NCI-H2107 treated with DMSO at 0.1 percent for 48 hours (cell line): ENCODE measurements around the gene CLEC7A.

Source experiments
- DNase-seq: peaks from one replicate; lab custom pipeline; 2025; ENCODE audit not compliant: unreplicated experiment; lab: John Stamatoyannopoulos, UW

Gene CLEC7A

GRCh38 chr12:10095971-10096370, 34.0 kb downstream of the CLEC7A start:
- DNase-seq, result no peak

GRCh38 chr12:10094646-10095395, 35.2 kb downstream of the CLEC7A start:
- DNase-seq, result no peak

- no peak for DNase-seq
Observed at GRCh38 chr12:10088955-10089900, 40.8 kb downstream of the CLEC7A start.

GRCh38 chr12:10088031-10088430, 42.0 kb downstream of the CLEC7A start:
- no peak for DNase-seq

DNA sequence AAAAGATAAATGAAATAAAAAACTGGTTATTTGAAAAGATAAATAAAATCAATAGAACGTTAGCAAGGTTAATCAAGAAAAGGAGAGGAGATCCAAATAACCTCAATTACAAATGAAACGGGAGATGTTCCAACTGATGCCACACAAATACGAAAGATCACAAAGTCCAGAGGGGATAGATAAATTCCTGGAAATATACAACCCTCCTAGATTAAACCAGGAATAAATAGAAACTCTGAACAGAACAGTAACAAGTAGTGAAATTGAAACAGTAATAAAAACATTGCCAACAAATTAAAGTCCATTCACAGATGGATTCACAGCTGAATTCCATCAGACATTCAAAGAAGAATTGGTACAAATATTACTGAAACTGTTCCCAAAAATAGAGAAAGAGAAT, 43.6 kb downstream of the CLEC7A start:
- no peak for DNase-seq

DNA sequence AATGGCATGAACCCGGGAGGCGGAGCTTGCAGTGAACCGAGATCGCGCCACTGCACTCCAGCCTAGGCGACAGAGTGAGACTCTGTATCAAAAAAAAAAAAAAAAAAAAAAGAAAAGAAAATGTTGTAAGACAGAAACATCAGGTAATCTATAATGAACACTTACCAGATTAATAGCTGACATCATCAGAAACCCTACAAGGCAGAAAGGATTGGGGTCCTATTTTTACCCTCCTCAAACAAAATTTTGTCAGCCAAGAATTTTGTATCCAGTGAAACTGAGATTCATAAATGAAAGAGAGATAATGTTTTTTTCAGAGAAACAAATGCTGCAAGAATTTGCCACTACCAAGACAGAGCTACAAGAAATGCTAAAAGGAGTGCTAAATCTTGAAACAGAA, 45.3 kb downstream of the CLEC7A start:
- no peak for DNase-seq

DNA sequence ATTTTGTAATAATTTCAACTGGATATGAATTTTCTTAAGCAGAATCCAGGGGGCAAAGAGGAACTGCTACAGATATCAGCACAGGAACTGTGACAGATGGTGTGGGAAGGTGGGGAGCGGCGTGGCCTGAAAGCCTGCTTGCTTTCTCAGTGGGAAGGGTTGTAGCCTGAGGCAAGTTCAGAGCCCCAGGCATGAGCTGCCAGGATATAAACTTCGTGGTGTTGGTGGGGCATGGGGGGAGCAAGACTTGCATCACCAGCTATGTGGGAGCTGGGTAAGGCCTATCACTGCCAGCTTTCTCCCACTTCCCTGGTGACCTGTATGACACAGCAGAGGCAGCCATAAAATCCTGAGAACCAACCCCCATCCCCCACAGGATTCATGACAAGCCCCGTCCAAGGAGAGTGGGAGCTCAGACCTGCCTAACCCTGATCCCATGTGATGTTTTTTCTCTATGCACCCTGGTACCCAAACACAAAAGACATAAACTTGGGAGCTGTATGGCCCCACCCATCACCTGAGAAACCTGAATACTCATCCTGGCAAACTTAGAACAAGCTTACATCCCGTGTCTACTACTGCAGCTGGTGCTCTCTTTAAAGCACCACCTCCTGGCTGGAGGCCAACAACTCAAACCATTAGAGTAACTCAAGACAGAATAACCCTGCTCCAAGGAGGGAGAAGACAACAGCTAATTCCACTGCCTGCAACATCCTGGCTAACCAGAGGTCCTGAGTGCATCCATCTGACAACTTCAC, 47.7 kb downstream of the CLEC7A start:
- no peak for DNase-seq

DNA sequence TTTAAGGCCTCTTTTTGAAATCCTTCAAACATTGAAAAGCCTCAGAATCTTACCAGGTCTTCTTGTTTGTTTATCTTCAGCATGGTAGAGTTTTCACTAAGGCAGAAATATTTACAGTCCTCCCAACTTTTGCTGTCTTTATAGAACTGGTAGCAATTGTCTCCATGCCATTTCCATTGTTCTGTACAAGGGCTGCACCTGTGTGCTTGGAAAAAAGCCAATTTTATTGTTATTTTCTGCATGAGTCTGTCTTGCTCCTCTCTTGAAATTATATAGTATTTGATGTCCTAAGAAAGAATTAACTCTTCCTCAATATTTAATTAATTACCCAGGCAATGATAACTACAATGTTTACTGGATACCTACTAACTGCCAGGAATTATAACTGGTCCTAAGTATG, 54.5 kb downstream of the CLEC7A start:
- DNase-seq, result no peak

DNA sequence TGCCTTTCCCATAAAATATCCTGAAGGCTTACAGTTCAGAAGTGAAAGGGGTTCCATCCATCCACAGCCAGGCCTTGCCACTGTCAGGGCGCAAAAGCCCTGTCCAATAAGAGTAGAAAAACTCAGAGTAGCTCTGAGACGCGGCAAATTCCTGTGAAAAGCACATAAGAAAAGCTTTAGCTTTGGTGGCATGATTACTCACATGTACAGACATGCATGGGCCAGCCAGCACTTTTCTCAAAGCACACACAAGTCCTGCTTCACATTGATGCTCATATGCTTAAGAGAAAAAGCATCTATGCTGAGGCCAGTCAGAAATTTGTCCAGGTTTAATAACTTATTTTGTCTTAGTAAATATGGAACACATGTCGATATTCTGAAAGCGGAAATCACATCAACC, 56.7 kb downstream of the CLEC7A start:
- no peak for DNase-seq

DNA sequence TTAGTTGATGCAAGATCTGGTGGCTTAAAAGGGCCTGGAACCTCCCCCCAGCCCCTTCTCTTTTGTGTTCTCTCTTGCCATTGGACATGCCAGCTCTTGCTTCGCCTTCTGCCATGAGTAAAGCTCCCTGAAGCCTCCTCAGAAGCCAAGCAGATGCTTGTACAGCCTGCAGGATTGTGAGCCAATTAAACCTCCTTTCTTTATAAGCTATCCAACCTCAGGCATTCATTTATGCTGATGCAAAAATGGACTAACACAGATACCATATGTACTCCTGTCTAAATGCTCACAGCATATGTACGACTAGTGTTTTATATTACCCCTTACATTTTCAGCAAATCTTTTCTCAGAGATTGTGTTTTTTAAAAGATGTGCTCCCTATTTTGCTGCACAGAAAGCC, 57.9 kb downstream of the CLEC7A start:
- DNase-seq, result no peak

DNA sequence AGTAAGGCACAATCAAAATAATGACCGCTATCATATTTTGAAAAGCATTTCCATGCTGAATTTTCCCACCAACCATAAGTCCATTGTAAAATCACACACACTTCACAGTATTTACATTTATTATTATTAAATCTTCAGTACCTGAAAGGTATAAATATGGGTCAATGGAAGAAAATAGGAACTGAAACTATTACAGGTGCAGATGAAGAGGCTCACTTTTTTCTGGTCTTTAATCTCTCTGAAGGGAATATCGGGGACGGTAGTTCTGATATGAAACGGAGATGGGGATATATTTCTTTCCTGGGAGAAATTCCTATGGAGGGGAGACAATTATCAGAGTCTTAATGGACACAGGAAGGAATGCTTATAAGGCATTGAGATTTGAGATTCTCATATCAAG, 59.6 kb downstream of the CLEC7A start:
- DNase-seq, result no peak

- no peak for DNase-seq
Observed at GRCh38 chr12:10069976-10070375, 60.0 kb downstream of the CLEC7A start.

- DNase-seq, result no peak
Observed at GRCh38 chr12:10069099-10069498, 60.9 kb downstream of the CLEC7A start.

- no peak for DNase-seq
Observed at GRCh38 chr12:10068644-10069043, 61.4 kb downstream of the CLEC7A start.

GRCh38 chr12:10067942-10068341, 62.1 kb downstream of the CLEC7A start:
- no peak for DNase-seq

DNA sequence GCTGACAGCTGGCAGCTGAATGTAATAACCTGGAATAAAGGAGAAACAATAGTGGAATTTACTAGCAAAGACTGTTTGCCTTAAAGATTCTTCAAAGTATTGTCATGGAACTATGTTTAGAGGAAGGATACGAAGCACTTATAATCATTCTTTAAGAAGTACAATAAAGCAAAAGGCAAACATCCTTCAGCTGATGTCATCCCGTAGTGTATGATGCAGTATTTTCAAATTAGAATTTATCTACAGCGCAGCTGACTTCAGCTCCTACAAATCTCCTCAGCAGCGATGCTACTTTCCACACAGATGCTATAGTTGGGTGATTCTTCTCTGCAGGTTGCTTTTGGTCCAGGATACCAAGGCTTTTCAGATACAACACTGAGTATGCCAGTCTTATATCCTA, 62.7 kb downstream of the CLEC7A start:
- no peak for DNase-seq
